HG03095 (cell line): ENCODE results near the gene SNX4.
"Not testable (repeated sequence)": the region's sequence is repeated elsewhere in the genome, so short reads cannot be mapped to it uniquely, and the experiment has no call there.

Source experiments
- ATAC-seq: cut with Tn5 transposase; IDR thresholded peaks from one replicate; pipeline ENCODE4 v1.9.1; 2021; ENCODE audit warnings: moderate library complexity; ENCODE audit not compliant: unreplicated experiment

The SNX4 gene

DNA sequence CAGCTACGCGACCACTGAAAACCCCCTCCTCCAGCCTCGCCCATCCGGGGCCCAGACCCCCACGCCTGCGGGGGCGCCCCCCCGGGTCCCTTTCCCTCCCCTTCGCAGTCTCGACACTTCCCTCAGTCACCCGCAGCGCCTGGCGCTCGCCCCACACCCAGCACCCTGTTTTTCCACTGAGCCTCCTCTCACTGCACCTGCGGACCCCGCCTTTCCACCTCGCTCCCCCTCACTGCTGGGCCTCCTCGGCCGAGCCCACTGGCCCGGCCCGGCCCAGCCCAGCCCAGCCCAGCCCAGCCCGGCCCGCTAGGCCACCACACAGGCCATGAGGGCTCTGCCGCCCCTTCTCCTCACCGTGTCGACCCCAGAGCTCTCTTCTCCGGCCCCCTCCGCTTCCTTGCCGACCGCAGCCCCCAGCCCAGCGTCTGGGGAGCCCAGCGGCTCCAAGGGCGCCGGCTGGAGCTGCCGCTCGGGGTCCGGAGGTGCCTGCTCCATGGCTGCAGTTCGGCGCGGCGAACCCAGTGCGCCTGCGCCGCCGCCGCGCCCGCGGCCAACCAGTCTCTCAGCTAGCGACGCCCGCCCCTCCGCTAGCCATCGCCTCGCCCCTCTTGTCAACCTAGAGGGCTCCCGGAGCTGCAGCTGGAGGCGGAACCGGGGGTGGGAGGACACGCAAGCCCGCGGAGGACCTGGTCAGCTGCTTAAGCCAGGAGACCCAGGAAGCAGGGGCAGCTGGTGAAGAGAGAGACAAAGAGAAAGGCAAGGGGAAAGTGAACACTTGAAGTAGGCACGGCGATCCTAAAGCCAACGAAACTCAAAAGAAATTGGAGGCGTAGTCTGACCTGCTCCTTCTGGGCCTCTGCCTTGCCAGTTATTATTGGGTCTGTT is at the start of gene SNX4:
Gene SNX4 (minus strand): TSS at position 525 of the 885 bp plus-strand sequence. CDS start 30 bp downstream, at position 495.
- ATAC-seq: peak; percentile 78

DNA sequence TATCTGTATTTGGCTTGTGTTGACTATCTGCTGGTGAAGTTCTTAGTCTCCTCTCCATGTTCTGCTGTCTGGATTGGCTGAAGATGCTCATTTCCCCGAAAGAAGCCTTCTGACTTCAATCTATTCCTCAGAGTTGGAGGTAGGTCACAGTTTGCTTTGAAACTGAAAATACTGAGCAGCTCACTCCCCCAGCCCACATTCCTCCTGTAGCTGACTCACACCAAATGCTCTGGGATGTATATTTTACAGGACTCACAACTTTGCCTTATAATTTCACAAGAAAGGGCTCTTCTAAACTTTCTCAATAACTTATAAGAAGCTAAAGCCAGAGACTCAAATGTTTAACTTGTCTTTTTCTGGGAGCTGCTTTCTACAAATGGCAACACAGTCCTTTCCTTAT is 36.3 kb upstream of the SNX4 start:
- no peak for ATAC-seq

DNA sequence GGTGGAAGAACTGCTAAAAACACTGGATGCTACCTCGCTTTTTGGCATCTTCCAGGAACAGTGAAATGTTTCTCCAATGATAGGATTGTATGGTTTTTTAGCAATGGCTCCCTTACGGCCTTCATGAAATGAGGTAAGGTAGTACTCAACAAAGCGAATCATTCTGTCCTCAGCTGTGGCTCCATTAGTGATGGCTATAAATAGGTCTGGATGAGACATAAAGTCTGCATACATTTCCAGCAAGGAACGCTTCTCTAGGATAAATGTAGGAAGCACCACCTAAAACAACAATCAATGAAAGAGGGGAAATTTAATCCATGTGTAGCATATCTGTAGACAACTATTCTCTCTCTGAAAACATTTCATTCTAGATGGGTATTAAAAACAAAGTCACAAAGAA is 32.4 kb upstream of the SNX4 start:
- no peak for ATAC-seq

DNA sequence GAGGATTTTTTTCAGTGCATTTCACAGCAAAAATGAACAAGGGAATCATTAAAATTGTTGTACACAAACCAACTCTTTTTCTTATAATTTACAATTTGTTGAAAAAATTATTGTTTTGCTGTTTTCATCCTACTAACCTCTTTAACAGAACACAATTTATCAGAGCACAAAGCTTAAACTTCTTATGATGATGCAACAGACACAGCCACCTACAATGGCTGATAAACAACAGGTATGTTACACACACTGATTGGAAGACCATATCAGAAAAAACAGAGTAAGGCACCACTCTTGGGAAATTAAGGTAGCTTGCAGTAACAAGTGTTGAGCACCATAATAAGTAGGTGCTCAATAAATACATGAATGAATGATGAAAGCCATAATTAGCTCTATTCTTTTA is 8.9 kb upstream of the SNX4 start:
- no peak for ATAC-seq

DNA sequence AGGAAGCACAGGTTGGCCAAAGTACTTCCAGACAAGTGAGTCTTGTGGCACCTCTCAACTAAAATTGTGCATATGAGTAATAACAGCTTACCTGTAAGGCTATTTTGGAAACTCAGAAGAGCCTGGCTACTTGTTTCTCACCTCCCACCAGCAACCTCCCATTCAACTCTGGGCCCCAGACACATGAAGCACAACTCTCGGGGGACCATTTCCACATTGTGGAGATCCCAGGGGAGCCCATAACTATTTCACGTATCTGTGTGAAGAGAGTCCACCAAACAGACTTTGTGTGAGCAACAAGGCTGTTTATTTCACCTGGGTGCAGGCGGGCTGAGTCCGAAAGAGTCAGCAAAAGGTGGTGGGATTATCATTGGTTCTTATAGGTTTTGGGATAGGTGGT is 5.2 kb upstream of the SNX4 start:
- no peak for ATAC-seq

DNA sequence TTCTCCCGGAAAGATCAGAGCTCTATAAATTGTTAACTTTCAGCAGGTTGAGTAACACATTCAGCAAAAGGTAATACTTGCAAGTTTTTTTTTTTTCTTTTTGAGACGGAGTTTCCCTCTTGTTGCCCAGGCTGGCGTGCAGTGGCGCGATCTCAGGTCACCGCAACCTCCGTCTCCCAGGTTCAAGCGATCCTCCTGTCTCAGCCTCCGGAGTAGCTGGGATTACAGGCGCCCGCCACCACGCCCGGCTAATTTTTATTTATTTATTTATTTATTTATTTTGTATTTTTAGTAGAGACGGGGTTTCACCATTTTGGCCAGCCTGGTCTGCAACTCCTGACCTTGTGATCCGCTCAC is 539 bp upstream of the SNX4 start:
- not testable (repeated sequence) for ATAC-seq

DNA sequence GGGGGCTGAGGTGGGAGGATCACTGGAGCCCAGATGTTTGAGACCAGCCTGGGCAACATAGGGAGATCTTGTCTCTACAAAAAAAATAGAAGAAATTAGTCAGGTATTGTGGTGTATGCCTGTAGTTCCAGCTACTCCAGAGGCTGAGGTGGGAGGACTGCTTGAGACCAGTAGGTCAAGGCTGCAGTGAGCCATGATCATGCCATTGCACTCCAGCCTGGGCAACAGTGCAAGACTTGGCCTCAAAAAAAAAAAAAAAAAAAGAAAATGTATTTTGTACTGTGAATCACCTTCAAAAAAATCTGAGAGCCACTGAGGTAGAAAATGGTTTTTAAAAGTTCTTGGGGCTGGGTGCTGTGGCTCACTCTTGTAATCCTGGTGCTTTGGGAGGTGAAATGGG is 4.6 kb downstream of the SNX4 start:
- no peak for ATAC-seq

DNA sequence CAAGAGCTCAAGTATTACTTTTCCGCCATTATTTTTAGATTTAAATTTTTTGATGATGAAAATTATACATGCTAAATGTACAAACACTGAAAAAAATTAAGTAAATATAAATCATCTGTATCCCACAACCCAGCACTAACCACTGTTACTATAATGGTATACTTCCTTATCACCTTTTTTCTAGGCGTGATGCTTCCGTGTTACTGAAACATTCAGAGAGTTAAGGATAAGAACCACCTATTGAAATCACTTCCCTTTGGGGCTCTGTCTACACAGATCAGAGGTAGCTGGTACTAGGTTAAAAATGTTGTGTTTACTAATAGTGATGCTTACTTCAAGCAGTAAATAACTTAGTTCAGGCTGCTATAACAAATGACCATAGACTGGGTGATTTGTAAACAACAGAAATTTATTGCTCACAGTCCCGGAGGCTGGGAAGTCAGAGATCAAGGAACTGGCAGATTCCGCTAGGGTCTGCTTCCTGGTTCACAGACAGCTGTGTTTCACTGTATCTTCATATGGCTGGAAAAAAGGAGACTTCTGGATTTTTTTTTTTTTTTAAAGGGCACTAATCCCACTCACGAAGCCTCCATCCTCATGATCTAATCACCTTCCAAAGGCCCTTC is 6.4 kb downstream of the SNX4 start:
- ATAC-seq: no peak

DNA sequence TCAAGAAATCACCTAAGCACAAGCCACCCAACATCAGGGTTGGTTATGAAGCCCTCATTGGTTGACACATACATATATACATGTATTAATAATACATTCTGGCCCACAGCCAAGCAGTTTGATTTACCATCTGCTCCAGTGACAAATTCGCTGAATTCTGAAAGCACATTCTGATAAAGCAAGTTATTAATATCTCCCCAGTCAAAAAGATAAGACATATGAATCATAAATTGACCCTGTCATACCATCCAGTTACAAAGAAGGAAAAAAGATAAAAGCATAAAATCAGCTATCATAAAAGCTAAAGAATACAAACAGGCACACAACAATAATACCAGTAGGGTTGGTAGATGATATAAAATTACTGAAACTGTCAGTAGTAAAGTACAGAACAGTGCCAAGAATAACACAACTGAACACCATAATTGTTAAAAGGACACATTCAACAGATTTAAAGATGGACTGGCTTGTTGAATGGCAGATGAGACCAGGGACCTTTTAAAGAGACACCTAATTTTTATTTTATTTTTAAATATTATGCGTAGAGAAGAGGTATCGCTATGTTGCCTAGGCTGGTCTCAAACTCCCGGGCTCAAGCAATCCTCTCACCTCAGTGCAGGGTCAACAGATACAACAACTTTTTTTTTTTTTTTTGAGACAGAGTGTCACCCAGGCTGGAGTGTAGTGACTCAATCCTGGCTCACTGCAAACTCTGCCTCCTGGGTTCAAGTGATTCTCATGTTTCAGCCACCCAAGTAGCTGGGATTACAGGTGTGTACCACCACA is 7.7 kb downstream of the SNX4 start:
- ATAC-seq: peak; percentile 46

DNA sequence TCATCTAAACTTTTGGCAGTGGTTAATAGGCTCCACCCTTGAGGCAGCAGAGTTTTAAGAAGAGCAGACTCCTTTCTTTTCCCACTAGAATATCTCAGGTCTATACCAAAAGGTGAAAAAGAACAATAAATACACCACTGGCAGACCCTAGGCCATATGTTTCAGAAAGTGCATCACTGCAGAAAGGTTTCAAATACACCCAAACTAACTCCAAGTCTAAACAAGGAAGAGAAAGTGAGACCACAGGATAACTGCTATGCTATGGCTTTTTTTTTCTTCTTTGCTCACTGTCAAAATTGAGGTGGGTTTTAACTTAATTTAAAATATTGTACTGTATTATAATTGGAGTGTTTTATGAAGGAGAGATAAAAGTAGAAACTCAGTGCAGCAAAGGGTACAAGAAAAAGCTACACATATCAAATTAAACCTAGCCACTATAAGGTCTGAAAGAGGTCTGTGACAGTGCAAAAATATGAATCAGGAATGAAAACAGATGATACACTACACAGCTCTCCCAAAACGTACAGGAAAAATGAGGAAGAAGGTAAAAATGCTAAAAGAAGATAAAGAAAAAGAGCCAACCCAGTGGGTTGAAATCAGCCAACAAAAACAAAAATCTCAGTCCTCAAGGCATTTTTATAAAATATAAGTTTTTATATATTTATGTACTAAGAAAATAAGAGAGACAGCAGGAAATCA is 8.4 kb downstream of the SNX4 start:
- ATAC-seq: no peak

DNA sequence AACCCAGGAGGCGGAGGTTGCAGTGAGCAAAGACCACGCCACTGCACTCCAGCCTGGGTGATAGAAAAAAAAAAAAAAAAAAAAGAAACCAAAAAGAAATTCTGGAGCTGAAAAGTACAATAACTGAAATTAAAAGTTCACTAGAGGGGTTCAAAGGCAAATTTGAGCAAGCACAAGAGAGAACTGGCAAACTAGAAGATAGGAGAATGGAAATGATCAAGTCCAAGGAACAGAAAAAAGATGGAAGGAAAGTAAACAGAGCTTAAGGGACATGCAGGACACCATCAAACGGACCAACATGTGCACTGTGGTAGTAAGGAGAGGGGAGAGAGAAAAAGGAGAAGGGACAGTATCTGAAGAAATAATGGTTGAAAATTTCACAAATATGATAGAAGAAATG is 12.9 kb downstream of the SNX4 start:
- ATAC-seq: no peak

DNA sequence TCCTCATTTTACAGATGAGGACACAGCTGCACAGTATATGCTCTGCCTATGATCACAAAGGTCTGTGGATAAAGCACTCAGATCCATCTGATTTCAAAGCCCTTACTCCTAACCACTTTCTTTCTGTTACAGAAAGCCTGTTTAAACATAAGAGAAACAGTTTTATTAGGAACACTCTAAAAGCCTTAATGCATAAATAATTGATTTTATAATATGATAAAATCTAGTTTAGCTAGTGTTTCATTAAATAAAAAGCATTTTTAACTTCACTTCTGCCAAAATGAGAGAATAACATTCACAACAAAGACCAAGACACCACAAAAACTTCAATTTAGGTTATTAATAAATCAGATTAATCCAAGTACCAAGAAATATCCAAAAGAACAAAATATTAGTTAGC is 21.4 kb downstream of the SNX4 start:
- ATAC-seq: no peak

DNA sequence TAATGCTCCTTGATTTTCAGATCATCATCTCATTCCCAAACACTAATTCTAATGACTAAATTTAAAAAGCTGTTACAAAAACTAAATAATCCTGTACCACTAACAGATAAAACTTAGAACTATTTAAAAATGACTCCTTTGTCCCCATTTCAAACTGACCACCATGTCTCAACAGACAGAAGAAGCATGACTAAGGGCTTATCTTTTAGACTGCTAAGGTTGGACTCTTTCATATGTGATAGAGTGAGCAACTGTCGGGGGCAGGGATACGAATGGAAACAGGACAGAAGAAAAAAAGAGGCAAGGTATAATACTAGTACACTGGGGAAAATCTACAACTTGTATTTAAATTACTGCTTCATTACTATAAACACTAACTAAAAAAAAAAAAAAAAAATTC is 23.3 kb downstream of the SNX4 start:
- ATAC-seq: no peak

DNA sequence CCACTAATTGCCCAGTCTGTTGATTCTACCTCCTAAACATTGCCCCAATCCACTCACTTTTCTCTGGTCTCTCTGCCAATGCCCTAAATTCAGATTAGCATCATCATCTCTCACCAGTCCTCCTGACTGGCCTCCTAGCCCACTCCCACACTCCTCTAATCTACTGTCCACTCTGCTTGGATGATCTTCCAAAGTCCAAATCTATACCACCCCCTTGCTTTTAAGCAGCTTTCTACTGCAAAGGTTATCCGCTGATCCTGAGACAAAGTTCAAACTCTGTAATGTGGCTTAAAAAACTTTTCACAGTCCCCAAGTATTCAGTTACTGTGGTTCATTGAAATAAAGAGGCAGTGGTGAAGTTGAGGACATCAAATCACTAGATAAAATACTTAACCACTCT is 37.6 kb downstream of the SNX4 start:
- ATAC-seq: no peak

DNA sequence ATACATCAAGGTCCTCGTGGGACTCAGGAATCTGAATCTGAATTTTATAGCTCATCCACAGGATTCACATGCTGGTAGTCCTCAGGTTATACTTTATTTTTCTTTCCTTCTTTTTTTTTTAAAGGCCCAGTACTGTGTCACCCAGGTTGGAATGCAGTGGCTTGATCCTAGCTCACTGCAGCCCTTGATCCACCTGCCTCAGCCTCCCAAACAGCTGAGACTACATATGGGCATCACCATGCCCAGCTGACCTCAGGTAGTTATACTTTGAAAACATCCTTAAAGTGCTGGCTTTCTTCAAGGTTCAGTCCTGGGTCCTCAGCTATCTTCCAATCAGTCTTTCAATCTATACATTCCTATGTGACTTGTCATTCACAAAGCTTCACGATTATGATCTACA is 38.2 kb downstream of the SNX4 start:
- ATAC-seq: no peak

DNA sequence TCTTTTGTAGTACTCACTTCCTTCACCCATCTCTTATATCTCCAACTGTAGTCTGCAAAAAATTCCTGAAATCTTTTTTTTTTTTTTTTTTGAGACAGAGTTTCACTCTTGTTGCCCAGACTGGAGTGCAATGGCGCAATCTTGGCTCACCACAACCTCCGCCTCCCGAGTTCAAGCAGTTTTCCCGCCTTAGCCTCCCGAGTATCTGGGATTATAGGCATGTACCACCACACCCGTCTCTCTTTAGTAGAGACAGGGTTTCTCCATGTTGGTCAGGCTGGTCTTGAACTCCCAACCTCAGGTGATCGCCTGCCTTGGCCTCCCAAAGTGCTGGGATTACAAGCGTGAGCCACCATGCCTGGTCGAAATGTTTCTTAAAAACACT is 38.6 kb downstream of the SNX4 start:
- not testable (repeated sequence) for ATAC-seq

DNA sequence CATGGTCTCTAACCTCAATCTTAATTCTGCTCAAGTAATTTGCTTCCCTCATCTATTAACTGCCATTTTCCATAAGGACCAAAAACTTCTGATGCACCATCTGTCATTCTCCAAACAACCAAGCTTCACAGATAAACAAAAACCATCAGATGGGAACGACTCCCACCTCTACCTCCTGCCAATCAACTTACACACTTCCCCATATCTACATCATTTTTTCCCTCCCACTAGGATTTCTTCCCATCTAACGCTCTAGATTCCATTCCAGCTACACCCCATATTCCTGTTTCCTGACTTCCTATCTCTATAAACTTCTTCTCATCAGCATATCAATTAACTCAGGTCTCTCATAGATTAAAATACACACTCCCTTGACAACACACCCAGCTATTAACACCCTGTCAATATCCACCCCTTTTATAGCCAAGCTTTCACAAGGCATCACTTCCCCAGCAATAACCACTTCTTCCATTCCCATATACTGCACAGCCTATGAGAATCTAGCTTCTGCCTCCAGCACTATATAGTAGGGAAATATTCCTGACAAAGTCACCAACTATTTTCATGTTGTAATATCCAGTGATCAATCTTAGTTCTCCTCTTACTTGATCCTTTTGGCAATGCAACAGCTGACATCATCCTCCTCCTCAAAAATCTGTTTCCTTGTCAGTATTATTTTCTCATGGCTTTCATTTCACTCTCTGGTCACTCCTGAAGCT is 39.2 kb downstream of the SNX4 start:
- no peak for ATAC-seq

DNA sequence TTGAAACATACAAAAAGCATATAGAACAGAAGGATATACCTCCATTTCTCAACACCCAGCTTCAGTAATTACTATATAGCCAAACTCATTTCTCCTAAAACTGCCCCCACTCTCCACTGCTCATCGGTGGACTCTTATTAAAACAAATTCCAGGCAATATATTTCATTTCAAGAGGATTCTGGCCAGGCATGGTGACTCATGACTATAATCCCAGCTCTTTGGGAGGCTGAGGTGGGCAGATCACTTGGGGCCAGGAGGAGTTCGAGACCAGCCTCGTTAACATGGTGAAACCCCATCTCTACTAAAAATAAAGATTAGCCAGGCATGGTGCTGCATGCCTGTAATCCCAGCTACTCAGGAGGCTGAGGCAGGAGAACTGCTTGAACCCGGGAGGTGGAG is 40.9 kb downstream of the SNX4 start:
- ATAC-seq: no peak

DNA sequence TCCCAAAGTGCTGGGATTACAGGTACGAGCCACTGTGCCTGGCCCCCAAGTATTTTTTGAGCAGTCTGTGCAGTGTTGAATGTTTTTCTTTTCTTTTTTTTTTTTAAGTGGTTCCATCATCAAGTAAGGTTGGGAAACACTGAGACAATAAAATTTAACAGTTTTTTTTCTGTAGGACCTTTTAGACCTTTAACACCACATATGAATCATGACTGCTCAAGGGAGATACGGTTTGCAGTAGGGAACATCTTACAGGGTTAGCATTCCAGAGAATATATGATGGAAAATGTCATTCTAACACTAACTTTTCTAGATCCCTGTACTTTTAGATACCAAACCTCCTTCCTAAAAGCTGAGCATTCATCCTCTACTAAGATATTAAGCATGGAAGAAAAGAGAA is 41.7 kb downstream of the SNX4 start:
- ATAC-seq: no peak

DNA sequence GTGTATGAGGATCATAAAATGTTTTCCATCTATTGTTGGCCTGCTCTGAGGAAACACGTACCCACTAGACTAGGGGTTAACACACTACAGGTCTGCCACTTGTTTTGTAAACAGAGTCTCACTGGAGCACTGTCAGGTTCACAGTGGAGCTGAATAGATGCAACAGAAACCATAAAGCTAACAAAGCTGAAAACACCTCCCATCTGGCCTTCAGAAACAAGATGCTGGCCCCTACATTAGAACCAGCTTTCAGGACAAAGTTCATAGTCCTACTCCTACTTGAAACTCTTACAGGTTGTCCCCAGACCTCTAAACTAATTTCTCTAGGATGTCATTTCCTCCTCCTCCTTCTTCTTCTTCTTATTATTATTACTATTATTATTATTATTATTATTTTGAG is 42.3 kb downstream of the SNX4 start:
- no peak for ATAC-seq

DNA sequence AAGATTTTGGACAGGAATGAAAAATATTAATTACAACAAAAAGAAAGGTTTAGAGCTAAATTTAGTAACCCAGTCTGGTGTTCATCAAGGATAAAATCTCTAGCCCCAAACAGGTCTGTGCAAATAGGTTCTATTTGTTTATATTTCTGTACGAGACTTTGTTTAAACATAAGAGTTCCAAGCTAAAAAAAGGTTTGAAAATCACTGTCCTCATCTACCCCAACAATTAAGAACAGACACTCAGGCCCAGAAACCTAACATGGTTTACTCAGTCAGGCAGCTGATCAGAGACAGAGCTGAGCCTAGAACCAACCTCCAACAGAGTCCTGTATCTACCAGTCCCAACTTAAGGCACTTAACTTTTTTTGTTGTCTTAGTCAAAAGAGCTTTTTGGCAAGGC is 49.3 kb downstream of the SNX4 start:
- no peak for ATAC-seq
